AG08395 (cell line): ENCODE measurements around the gene PEX16.

Source experiments
- DNase-seq: peaks from one replicate; pipeline ENCODE4 v3.0.0; 2012; ENCODE audit warnings: mixed read lengths, low spot score

PEX16 gene

GRCh38 chr11:45930951-45931570, 13.4 kb upstream of the PEX16 start:
- DNase-seq, result no peak

- no peak for DNase-seq
These were observed 12.5 kb upstream of the PEX16 start for GRCh38 chr11:45930031-45930794.

DNA sequence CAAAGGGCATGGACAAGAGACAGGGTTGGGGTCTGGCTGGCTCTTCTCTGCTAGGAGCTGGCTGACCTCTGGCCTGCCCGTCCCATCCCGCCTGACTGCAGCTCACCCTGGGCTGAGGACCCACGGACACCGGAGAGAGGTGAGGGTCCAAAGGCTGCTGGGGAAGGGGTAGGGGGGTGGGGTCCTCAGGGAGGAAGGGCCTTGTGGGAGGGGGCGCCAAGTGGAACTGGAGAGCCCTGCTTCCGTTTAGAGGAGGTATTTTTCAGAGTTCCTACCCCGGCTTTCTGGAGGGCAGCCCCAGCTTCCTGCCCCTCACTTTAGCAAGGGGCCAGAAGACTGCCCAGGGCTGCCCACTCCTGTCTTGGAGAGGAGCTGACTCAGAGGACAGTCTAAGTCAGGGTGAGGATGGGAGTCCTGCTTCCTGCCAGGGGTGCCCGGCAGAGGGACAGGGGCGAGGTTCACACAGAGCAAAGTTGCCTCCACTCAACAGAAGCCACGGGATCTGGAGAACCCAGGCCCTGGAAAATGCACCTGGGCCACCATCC, 11.9 kb upstream of the PEX16 start:
- DNase-seq, result no peak

- DNase-seq, result no peak
These were observed 11.0 kb upstream of the PEX16 start for GRCh38 chr11:45928535-45929215.

DNA sequence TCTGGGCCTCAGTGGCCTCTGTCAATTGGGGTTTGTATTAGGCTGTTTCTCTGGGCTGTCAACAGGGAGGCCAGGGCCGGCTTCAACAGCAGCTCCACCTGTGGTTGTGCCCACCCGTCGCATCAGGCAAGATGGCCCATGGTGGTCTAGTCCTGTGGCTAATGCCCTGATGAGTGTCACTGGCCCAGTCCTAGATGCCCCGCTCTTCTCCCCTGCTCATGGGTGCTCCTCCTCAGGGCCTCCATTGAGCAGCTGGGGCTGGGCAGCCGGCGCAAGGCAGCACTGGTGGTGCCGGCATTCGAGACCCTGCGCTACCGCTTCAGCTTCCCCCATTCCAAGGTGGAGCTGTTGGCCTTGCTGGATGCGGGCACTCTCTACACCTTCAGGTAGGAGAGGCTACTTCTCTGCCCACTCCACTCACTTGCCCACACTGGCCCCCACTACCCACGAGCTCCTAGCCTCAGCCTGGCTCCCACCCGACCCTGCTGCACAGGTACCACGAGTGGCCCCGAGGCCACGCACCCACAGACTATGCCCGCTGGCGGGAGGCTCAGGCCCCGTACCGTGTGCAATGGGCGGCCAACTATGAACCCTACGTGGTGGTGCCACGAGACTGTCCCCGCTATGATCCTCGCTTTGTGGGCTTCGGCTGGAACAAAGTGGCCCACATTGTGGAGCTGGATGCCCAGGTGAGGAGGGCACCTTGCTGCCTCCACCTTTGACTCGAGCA, 10.2 kb upstream of the PEX16 start:
- no peak for DNase-seq

DNA sequence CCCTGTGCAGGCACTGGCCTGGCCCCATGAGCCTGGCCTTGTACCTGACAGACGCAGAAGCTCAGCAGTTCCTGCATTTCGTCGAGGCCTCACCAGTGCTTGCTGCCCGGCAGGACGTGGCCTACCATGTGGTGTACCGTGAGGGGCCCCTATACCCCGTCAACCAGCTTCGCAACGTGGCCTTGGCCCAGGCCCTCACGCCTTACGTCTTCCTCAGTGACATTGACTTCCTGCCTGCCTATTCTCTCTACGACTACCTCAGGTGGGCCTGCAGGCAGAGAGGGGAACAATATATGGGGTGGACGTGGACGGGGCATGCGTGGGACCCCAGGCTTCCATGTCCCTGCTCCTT, 9.6 kb upstream of the PEX16 start:
- no peak for DNase-seq

GRCh38 chr11:45926536-45927331, 9.1 kb upstream of the PEX16 start:
- no peak for DNase-seq

DNA sequence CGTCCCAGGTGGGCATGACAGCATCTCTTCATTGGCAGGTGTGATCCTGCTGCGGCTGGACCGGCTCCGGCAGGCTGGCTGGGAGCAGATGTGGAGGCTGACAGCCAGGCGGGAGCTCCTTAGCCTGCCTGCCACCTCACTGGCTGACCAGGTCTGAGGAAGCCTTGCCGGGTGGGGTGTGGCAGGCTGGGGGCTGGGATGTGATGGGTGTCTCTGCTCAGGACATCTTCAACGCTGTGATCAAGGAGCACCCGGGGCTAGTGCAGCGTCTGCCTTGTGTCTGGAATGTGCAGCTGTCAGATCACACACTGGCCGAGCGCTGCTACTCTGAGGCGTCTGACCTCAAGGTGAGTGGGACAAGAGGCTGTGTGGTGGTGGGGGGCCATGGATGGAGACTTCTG, 8.3 kb upstream of the PEX16 start:
- DNase-seq, result no peak

- DNase-seq, result no peak
These were observed 7.9 kb upstream of the PEX16 start for GRCh38 chr11:45925550-45925949.

GRCh38 chr11:45924927-45925326, 7.2 kb upstream of the PEX16 start:
- DNase-seq, result no peak

DNA sequence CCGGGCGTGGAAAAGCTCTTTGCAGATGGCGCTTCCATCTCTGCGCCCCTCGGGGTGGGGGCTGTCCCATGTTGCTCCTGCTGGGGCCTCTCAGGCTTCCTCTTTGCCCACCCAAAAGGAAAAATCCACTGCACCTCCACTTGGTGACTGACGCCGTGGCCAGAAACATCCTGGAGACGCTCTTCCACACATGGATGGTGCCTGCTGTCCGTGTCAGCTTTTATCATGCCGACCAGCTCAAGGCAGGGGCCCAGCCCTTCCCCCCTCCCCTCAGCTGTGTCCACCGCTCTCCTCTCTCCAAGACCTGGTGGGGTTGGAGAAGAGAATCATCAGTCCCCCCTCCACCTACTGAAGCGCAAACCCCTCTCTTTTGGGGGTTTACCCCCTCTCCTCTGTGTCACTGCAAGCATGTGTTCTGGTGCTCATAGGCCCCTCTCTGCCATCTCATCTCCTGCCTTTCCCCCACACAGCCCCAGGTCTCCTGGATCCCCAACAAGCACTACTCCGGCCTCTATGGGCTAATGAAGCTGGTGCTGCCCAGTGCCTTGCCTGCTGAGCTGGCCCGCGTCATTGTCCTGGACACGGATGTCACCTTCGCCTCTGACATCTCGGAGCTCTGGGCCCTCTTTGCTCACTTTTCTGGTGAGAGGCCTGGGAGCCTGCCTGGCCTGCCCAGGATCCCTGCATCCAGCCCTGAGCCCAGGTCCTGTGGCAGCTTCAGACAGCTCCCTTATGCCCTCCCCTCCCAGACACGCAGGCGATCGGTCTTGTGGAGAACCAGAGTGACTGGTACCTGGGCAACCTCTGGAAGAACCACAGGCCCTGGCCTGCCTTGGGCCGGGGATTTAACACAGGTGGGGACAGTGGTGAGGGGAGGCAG, 6.6 kb upstream of the PEX16 start:
- DNase-seq, result no peak

DNA sequence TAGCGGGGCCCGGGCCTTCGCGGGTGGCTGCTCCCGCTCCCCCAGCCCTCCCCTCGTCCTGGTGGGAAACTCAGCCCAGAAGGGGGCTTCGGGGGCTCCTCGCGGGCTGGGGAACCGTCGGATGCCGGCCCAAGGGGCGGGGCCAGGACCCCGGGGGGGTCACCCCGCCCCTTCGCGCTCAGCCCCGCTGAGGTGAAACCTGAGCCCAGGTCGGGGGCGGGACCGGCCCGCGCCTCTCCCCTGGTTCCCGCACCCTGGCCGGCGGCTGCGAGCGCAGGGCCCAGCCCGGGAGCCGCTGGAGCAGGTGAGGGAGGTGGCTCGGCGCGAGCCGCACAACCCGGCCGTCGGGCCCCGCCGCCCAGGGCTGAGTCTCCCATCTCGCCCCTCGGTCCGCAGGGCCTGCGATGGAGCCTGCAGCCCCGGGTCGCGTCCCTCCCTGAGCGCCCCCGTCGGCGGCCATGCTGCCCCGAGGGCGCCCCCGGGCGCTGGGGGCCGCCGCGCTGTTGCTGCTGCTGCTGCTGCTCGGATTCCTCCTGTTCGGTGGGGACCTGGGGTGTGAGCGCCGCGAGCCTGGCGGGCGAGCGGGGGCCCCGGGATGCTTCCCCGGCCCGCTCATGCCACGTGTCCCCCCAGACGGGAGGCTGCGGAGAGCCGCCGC, 4.9 kb upstream of the PEX16 start, which contains the start of gene LARGE2:
Gene LARGE2 (plus strand): TSS at position 232 of the 658 bp plus-strand sequence. CDS start 227 bp downstream, at position 459.
- no peak for DNase-seq

DNA sequence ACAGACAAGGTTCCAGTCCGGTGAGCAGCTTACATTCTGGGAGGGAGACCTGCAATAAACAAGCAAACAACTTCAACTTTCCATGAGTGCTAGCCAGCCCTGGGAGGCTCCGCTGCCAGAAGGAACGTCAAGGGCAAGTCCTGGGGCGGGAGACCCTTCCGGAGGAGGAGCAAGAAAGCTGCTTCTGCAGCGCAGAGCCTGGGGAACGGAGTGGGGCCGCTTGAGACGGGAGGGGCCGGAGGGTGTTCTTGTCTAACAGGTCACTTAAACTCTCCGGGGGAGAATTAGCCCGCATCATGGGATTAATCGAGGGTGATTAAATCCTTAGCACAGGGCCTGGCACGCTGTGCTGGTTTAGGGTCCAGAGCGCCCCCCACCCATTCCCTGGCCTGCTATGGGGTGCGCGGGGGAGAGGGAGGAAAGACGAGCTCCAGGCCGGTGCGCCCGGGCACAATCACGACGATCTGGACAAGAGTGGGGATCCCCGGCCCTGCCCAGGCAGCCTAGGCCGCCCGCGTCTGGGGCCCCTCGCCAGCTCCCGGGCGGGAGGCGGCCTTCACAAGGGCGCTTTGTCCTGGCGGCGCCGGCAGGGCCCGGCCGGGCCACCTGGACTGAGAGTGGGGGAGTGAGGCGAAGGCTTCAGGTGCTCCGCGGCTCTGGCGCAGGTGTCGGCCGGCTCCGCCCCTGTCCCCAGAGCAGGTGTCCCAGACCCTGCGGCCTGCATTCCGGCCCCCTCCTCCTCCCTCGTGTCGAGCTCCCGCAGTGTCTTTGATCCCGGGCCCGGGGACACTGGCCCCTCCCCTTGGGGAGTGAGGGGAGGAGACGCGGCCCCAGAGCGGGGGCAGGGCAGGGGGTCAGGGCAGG, 4.1 kb upstream of the PEX16 start:
- DNase-seq, result no peak

DNA sequence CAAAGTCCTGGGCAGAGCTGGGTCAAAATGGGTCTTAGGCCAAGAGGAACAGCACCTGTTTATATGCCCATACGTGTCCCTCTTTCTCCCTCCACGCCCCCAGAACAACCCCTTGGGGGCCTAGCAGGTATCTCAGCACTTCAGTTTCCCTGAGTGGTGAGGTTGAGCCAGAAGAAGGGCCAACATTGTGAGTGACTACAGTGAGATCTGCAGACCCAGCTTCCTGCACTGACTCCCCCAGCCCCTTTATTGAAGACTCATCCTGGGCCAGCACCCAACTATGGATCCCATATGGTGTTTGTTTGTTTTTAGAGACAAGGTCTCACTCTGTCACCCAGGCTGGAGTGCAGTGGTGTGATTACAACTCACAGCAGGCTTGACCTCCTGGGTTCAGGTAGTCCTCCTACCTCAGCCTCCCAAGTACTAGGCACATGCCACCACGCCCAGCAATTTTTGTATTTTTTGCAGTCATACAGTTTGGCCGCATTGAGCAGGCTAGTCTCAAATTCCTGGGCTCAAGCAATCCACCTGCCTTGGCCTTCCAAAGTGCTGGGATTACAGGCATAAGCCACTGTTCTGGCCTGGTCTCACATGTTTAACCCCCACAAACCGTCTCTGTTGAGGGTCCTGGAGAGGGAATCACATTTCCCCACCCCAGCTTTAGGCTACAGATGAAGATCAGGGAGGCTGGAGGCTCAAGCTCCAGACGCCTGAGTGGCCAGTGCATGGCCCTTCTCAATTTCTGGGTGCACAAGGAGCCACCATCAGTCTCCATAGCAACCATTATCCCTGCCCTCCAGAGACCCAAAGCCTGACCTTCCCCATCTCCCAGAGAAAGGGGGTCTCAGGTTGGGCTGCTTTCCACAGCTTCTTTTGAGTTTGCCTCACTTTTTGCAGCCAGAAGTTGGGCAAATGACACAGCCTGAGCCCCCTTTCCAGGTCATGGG, 3.1 kb upstream of the PEX16 start:
- DNase-seq, result no peak

DNA sequence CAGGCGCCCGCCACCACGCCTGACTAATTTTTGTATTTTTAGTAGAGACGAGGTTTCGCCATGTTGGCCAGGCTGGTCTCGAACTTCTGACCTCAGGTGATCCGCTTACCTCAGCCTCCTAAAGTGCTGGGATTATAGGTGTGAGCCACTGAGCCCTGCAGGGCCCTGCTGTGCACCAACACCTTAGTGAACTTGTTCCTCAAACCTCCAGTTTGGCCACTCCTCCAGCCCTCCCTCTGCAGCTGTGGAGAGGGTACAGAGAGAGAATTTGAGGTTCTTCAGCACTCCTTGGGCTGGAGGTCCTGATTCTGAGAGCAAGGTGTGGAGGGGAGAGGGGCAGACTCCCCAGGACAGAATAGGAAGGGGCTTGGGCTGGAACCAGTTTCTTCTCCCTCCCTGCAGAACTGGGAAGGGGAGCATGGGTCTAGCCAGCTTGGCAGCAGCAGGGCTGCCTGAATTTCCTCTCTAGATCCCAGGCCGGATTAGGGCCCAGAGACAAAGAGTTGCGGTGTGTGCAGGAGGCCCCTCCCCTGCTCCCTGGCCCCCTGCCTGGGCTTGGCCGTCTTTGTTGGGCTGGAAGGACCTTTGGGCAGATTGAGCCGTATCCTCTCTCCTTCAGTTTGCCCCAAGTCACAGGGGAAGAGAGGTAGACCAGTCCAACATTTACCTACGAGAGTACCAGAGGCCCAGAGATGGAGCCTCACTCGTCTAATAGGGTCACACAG, 2.3 kb upstream of the PEX16 start:
- DNase-seq, result no peak

GRCh38 chr11:45918962-45919675, 1.4 kb upstream of the PEX16 start:
- DNase-seq, result no peak
